IPS-NIHi11 (cell line): ENCODE measurements around the gene KLK3.
A peak's percentile ranks its signal among the peaks of the same experiment; 100 is the strongest.
"Not testable (repeated sequence)": the region's sequence is repeated elsewhere in the genome, so short reads cannot be mapped to it uniquely, and the experiment has no call there.

Experiments used
- DNase-seq: peaks from one replicate; pipeline ENCODE4 v3.0.0; 2012; ENCODE audit warnings: mixed read lengths, low spot score

KLK3 gene

DNA sequence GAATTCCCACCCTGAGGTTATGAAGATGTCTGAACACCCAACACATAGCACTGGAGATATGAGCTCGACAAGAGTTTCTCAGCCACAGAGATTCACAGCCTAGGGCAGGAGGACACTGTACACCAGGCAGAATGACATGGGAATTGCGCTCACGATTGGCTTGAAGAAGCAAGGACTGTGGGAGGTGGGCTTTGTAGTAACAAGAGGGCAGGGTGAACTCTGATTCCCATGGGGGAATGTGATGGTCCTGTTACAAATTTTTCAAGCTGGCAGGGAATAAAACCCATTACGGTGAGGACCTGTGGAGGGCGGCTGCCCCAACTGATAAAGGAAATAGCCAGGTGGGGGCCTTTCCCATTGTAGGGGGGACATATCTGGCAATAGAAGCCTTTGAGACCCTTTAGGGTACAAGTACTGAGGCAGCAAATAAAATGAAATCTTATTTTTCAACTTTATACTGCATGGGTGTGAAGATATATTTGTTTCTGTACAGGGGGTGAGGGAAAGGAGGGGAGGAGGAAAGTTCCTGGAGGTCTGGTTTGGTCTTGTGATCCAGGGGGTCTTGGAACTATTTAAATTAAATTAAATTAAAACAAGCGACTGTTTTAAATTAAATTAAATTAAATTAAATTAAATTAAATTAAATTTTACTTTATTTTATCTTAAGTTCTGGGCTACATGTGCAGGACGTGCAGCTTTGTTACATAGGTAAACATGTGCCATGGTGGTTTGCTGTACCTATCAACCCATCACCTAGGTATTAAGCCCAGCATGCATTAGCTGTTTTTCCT is 7.0 kb downstream of the KLK3 start:
- no peak for DNase-seq

DNA sequence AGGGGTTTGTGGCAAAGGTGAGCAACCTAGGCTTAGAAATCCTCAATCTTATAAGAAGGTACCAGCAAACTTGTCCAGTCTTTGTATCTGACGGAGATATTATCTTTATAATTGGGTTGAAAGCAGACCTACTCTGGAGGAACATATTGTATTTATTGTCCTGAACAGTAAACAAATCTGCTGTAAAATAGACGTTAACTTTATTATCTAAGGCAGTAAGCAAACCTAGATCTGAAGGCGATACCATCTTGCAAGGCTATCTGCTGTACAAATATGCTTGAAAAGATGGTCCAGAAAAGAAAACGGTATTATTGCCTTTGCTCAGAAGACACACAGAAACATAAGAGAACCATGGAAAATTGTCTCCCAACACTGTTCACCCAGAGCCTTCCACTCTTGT is 14.8 kb downstream of the KLK3 start:
- no peak for DNase-seq

DNA sequence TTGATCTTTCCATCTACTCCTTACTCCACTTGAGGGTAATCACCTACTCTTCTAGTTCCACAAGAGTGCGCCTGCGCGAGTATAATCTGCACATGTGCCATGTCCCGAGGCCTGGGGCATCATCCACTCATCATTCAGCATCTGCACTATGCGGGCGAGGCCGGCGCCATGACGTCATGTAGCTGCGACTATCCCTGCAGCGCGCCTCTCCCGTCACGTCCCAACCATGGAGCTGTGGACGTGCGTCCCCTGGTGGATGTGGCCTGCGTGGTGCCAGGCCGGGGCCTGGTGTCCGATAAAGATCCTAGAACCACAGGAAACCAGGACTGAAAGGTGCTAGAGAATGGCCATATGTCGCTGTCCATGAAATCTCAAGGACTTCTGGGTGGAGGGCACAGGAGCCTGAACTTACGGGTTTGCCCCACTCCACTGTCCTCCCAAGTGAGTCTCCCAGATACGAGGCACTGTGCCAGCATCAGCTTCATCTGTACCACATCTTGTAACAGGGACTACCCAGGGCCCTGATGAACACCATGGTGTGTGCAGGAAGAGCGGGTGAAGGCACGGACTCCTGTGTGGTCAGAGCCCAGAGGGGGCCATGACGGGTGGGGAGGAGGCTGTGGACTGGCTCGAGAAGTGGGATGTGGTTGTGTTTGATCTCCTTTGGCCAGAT is 15.8 kb downstream of the KLK3 start:
- no peak for DNase-seq

DNA sequence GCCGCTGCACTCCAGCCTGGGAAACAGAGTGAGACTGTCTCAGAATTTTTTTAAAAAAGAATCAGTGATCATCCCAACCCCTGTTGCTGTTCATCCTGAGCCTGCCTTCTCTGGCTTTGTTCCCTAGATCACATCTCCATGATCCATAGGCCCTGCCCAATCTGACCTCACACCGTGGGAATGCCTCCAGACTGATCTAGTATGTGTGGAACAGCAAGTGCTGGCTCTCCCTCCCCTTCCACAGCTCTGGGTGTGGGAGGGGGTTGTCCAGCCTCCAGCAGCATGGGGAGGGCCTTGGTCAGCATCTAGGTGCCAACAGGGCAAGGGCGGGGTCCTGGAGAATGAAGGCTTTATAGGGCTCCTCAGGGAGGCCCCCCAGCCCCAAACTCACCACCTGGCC is 18.3 kb downstream of the KLK3 start, which contains the start of gene KLK2:
TSS of gene KLK2 (plus strand) at position 384 of the 400 bp plus-strand sequence. CDS start 35 bp downstream, outside the sequence.
- no peak for DNase-seq

DNA sequence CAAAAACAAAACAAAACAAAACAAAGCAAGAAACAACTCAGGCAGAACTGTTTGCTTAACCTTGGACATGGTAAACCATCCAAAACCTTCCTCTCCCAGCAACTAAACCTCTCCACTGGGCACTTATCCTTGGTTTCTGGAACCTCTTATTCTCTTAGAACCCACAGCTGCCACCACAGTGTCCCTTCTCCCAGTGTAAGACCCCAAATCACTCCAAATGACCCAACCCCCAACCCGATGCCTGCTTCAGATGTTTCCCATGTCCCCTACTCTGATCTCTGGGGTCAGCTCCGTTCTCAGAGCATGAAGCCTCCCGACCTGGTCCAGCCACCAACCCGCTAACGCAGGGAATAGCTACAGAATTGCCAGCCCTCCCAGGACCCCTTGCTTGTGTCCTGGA is 19.5 kb downstream of the KLK3 start:
- no peak for DNase-seq

DNA sequence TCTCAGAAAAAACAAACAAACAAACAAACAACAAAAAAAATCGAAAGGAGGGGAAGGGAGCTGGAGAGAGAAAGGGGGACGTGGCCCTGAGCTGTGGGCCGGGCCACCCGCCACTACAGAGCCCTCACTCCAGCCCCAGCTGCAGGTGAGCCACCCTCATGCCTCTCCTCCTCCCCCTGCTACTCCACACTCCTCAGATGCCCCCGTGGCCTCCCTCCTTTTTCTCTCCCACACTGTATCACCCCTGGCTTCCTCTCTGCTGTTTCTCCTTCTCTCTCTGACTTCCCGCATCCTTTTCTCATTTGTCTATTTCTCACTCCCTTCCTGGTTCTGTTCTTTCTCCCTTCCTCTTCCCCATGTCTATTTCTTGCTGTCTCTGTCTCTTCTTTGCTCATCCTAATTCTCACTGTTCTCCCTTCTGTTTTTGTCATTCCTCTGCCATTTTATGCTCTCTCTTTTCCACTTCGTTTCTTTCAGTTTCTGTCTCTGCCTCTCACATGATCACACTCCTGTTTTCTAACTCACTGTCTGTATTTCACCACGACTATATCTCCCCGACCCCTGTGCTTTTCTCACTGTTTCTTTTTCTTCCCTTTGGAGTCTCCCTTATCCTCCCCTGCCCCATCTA is 21.2 kb downstream of the KLK3 start:
- DNase-seq, result no peak

DNA sequence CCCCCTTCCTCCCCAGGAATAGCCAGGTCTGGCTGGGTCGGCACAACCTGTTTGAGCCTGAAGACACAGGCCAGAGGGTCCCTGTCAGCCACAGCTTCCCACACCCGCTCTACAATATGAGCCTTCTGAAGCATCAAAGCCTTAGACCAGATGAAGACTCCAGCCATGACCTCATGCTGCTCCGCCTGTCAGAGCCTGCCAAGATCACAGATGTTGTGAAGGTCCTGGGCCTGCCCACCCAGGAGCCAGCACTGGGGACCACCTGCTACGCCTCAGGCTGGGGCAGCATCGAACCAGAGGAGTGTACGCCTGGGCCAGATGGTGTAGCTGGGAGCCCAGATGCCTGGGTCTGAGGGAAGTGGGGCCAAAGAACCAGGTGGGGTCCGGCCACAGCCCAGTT is 21.7 kb downstream of the KLK3 start:
- no peak for DNase-seq

DNA sequence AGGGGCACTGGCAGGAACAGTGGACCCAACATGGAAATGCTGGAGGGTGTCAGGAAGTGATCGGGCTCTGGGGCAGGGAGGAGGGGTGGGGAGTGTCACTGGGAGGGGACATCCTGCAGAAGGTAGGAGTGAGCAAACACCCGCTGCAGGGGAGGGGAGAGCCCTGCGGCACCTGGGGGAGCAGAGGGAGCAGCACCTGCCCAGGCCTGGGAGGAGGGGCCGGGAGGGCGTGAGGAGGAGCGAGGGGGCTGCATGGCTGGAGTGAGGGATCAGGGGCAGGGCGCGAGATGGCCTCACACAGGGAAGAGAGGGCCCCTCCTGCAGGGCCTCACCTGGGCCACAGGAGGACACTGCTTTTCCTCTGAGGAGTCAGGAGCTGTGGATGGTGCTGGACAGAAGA is 22.6 kb downstream of the KLK3 start:
- no peak for DNase-seq

DNA sequence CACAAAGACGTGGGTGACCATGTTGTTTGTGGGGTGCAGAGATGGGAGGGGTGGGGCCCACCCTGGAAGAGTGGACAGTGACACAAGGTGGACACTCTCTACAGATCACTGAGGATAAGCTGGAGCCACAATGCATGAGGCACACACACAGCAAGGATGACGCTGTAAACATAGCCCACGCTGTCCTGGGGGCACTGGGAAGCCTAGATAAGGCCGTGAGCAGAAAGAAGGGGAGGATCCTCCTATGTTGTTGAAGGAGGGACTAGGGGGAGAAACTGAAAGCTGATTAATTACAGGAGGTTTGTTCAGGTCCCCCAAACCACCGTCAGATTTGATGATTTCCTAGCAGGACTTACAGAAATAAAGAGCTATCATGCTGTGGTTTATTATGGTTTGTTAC is 24.1 kb downstream of the KLK3 start:
- no peak for DNase-seq

DNA sequence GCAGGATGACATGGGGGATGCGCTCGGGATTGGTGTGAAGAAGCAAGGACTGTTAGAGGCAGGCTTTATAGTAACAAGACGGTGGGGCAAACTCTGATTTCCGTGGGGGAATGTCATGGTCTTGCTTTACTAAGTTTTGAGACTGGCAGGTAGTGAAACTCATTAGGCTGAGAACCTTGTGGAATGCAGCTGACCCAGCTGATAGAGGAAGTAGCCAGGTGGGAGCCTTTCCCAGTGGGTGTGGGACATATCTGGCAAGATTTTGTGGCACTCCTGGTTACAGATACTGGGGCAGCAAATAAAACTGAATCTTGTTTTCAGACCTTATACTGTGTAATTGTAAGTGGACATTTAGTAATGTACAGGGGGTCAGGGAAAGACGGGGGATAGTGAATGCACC is 25.5 kb downstream of the KLK3 start:
- DNase-seq, result no peak

DNA sequence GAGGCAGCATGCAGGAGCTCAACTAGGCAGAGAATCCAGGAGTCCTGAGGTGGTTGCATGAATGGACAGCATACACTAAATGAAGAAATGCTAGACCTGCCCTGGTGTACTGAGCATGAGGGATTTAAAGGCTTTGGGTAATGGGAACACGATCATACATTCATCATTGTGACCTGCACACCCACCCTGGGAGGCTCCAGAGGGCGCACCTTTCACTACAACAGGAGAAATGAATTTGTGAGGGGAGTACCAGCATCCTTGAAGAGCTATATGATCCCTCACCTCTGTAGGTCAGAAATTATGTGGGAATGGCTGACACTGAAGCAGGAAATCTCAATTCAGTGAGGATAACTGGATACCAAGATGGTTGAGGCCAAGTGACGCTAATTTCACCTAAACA is 27.5 kb downstream of the KLK3 start:
- no peak for DNase-seq

DNA sequence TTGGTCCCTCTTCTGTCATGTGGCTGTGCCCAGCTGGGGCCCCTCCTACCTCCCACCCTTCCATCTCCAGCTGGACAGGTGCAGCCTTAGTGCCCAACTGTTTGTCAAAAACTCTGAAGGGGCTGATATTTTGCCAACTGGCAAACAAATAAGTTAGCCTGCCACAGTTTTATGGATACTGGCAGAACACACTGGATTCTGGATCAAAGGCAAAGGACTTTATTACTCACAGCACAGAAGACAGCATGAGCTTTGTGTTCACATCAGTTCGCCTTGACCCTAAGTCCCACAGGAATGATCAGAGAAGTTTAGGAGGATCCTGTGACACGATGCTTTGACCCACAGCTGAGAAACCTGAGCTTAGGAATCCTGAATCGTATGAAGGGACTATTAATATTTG is 34.9 kb downstream of the KLK3 start:
- DNase-seq, result no peak

DNA sequence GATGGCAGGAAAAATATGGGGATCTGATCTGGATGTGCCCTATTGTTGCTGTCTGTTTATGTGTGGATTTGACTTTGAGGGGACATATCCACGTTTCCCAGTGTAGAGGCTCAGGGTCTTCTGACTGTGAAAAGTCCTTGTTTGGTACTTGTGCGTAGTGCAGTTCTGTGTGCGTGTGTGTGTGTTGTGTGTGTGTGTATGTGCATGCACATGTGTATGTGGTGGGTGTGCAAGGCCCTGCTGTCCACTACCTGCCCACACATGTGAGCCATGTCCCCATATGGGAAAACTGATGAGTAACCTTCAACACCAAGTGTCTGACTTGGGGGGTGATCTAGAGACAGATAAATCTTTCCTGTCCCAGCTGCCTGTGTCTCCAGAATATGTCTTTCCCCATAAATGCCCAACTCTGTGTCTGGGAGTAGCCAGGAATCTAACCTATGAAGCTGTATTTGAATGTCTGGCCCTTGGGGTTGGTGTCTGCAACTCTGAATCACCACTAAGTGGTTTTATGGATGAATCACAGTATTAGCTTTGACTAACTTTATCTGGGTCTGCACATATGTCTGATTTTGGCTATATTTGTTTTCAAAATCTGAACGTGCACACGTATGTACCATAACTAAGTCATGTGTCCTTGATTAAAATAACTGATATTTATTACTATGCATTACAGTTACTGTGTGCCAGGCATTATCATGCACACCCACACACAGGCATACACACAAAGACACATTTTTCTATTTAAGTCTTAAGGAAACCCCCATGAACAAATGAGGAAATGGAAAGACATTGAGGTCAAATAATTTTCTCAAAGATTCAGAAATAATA is 35.9 kb downstream of the KLK3 start:
- DNase-seq, result no peak

DNA sequence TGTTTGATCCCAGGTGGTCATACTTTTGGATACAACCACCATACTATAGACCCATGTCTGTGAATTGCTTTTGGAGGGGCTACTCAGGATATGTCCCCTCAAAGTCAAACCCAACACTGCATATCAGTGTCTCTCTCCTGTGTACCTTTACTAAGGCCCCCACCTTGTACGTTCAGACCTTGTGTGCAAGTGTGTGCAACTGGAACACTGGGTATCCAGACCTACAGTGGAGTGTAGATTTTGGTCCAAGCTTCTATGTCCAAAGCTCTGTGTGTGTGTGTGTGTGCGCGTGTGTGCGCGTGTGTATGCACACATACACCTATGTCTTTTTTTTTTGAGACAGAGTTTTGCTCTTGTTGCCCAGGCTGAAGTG is 36.5 kb downstream of the KLK3 start:
- no peak for DNase-seq

DNA sequence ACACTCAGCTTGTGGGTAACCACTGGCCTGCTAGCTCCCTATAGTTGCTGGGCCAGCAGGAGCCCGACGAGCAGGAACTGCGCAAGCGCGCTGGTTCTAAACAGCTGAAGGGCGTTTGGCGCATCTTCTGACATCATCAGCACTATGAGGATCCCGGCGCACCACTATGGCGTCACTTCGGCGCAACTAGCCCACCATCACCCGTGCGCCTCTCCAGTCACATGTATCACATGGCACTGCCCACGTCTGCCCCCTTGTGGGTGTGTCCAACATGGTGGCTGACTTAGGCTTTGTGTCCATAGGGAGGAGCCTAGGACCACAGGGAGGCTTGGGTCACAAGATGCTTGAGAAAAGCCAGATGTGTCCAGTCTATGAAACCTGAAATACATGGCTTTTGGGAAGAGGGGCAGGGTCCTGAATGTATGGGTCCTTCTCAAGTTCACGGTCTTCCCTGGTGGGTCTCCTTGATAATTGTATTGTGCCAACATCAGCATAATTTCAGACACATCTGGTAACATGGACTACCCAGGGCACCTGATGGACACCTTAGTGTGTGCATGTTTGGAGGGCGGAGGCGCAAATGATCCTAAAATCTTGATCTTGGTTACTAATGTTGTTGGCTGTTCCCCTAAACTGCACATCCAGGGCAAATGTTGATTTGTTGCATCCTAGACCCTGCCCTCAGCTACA is 38.5 kb downstream of the KLK3 start:
- peak; percentile 46 for DNase-seq

DNA sequence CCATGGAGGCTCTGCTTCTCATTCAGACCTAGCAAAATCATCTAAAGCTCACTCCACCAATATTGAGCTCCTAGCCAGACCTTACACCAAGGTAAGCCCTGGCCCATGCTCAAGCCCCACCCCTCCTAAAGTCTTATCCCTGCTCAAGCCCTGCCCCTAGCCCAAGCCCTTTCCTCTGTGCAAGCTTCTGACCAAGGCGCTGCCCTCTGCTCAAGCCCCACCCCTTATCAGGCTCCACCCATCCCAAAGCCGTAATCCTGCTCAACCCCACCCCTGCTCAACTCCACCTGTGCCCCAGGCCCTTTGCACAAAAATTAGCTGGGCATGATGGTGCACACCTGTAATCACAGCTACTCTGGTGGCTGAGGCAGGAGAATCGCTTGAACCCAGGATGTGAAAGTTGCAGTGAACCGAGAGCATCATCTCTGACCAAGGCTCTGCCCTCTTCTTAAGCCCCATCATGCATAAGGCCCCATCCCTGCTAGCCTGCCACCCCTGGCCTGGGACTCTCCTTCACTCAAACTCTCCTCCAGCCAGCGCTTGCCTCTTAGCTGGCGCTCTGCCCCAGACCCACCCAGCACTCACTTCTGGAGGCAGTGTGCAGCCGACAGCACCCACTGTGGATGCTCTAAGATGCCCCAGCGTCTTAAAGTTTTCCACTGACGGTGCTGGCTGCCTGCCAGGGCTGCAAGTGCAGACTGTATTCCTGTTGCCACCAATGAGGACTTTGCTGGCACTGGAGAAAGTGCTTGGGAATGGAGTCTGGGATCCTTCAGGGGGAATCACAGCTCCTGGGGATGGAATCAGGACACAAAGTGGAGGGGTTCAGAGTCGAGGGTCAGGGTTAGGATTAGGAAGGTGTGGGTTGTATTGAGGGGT is 40.0 kb downstream of the KLK3 start:
- no peak for DNase-seq

DNA sequence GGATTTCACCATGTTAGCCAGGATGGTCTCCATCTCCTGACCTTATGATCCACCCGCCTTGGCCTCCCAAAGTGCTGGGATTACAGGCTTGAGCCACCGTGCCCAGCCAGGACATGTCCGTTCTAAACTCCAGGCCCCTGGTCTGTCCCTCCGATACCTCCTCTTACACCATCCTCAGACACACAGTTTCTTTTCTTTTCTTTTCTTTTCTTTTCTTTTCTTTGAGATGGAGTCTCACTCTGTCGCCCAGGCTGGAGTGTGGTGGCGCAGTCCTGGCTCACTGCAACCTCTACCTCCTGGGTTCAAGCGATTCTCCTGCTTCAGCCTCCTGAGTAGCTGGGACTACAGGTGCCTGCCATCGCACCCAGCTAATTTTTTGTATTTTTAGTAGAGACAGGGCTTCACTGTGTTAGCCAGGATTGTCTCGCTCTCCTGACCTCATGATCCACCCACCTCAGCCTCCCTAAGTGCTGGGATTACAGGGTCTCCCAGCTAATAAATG is 41.4 kb downstream of the KLK3 start:
- DNase-seq, result not testable (repeated sequence)

DNA sequence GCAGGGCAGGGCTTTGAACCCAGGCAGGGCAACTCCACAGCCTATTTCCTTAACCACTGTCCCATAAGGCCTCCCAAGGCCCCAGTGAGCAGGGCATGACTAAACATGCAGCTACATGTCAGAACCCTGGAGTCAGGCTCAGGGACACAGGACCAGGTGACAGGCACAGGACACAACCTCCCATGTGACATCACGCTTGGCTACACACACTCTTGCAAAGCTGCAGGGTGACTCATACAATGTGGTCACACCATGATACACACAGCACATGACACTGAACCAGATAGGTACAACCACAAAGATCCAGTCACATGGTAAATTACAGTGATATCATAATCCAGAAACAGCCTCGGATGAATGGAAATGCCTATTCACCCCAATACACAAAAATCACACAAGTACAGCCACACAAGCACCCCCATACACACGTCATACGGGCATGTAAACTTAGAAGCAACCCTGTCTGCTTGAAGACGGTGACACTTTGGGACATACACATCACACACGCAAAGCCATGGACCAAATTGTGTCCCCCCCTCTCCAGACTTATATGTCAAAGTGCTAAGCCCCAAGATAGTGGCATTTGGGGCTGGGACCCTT is 42.0 kb downstream of the KLK3 start:
- no peak for DNase-seq

DNA sequence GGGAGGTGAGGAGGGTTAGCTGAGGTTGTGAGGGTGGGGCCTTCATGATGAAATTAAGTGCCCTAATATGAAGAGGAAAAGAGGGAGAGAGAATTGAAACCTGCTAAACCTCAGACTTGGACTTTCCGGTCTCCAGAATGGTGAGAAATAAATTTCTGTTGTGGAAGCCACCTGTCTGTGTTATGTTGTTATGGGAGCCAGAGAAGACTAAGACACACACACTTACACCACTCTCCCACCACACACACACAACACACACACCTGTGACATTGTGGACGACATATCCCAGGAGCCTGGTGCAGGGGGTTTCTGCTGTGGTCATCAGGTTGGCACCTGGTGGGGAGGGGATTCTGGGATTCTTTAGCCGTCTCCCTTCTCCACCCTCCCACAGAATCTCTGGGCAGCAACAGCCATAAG is 42.5 kb downstream of the KLK3 start:
- no peak for DNase-seq

DNA sequence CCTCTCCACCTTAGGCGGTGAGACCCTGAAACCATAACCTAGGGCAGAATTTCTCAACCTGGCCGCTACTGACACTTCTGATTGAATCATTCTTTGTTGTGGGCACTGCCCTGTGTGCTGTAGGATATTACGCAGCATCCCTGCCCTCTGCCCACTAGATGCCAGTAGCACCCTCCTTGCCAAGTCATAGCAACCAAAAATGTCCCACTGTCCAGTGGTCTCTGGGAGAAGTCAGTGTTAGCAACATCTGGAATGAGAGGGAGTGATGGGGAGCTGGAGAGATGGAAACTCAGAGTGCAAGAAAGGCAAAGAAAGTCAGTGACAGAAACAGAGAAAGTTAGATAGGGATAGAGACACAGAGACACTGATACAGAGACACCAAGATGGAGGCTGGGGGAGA is 42.9 kb downstream of the KLK3 start:
- DNase-seq, result no peak
